NCI-H748 (cell line): Measurements from ENCODE around the gene ZNF831.

Source experiments
- DNase-seq: peaks from one replicate; lab custom pipeline; 2025; ENCODE audit not compliant: unreplicated experiment; lab: John Stamatoyannopoulos, UW

Gene ZNF831

DNA sequence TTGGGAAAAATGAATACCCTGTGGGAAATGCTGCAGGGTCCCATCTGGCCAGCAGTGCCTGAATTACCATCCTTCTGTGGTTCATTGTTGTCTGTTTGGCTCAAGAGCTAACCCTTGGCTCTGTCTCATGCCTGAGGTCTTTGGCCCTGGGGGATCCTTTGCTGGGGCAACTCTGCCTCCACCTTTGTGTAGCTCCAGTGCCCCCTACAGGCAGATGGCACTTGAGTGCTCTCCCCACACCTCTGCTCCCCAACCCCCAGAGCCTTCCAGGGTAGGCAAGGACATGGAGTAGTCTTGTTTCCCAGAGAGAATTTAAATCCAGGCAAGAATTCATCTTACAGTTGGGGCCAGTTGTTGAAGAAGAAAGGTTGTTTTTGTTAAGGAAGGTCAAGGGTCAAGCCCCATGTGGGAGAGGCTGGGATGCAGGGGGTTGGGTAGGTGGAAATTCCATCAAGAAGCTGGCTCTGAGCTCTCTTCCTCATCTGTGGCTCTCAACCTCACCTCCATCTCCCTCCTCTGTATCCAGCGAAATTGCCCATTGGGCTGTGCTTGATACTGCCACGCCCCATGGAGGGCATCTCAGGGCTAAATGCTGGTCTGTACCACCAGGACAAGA is 44.2 kb downstream of the ZNF831 start:
- DNase-seq: peak; percentile 54

GRCh38 chr20:59210186-59210585 is 46.6 kb downstream of the ZNF831 start:
- DNase-seq: no peak

GRCh38 chr20:59211208-59211765 is 47.7 kb downstream of the ZNF831 start:
- DNase-seq: no peak

- DNase-seq: no peak
These were observed 50.5 kb downstream of the ZNF831 start for GRCh38 chr20:59214073-59214472.

GRCh38 chr20:59214606-59215547 is 51.3 kb downstream of the ZNF831 start:
- no peak for DNase-seq

DNA sequence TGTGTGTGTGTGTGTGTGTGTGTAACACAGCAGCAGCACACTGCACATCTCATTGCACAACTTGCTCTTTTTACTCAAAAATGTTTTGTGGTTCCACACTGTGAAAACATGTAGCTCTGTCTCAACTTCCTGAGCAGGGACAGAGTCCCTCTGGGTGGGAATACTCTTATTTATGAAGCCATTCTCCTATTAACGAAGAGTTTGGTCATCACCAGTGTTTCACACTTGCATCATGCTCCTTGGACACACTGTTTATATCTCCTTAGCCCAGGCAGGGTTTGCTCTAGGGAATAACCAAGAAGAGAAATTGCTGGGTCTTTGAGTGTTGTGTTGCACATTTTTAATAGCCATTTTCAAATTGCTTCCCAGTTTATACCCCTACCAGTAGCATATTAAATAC is 53.6 kb downstream of the ZNF831 start:
- DNase-seq: no peak

- no peak for DNase-seq
These were observed 54.2 kb downstream of the ZNF831 start for GRCh38 chr20:59217794-59218280.

DNA sequence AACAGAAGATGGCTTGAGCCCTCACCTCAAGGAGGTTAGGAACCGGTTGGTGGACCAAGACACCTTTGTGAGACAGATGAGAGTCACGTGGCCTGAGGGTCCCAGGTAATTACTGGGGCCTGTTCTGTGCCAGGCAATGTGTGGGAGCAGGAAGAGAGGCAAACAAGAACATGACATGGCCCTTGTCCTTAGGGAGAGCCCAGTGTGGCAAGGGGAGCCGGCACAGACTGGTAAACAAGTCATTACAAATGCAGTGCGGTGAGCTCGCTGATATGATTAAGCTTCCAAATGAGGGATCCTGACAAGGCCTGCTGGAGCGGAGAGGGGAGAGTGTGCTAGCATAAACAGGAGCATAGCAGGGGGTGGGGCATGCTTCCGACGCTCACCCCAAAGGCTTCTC is 55.6 kb downstream of the ZNF831 start:
- no peak for DNase-seq

DNA sequence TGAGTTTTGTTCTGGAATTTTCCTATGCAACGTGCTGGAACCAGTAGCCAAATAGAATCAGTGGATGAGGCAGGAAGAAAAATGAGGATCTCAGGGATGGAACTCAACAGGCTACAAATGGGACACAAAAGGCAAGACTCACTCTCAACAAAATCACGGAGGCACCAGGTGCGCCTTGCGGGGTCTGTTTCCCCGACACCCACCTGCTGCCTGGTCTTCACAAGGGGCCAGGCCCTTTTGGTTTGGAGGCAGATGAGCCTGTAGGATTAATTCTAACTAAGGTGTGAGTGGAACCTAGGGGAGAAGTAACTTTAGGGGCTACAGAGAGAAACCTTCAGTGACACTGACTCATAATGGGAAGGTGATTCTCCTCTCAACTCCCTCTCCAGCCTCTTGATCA is 56.5 kb downstream of the ZNF831 start:
- DNase-seq: no peak

DNA sequence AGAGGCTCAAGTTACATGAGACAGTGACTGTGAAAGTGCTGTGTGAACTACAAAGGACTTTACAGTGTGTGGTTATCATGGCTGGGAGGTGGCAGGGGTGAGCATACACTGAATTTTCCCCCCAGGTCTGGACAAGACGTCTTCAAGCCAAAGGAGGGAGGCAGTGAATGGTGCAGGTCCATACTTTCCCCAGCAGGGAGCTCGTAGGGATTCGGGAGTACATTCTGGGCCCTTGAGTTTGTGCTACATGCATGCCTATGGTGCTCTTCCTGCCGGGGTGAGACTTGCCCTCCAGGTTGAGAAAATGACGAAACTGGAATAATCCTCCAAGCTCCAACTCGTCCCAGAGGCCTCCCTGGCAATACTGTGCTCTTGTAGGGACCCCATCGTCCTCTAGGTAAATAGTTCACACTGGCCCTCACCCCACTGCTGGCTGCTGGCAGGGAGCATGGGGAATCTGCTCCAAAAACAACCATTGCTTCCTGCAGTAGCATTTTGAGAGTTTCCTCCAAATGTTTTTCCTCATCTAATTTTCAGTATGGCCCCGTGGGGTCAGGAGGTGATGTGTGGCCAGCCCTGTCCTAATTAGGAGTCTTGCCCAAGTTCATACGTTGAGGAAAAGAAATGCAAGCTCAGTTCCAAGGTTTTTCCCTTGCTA is 57.6 kb downstream of the ZNF831 start:
- no peak for DNase-seq

DNA sequence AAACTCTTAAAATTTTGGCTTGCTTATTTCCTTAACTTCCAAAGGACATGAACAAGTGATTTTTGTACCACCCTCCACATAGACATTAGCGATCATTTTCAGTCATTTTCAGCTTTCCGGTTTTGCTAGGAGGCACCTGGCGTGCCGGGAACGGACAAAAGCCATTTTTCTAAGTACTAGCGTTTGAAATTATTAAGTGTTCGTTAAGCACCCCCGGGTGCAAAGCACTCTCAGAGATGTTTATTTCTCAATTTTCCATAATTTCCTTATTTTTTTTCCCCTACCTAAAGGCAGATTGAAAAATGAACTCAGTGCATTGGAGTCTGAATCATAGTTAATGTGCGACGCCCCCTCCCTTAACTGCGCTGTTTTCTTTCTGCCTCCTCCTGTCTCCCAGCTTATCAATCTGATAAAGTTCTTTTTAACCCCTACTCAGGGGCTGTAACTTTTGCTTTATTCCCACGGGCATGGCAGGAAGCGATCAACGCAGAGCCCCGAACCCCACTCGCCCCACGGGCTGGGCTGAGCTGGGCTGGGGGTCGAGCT is 58.2 kb downstream of the ZNF831 start:
- peak; percentile 38 for DNase-seq

- DNase-seq: peak; percentile 79
These were observed 58.9 kb downstream of the ZNF831 start for GRCh38 chr20:59222253-59223181.

- peak; percentile 37 for DNase-seq
These were observed 59.6 kb downstream of the ZNF831 start for GRCh38 chr20:59223182-59223601.

DNA sequence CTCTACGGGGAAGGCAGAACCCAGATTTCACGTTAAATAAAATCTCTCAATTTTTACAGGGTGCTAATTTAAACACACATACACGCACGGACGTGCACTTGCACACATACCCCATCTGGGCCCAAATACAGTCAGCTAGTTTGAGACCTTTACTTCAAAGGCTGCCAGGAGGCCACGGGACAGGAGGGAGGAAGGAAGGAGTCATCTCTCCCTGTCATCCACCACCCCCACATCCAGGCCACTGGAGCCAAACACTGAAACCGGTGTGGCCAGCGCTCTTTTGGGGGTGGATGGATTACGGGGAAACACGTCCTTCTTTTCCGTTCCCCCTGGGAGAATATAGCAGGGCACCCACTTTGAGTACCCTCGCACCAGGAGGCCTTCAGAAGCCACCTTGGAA is 60.1 kb downstream of the ZNF831 start:
- no peak for DNase-seq

- no peak for DNase-seq
These were observed 60.6 kb downstream of the ZNF831 start for GRCh38 chr20:59224236-59224635.

DNA sequence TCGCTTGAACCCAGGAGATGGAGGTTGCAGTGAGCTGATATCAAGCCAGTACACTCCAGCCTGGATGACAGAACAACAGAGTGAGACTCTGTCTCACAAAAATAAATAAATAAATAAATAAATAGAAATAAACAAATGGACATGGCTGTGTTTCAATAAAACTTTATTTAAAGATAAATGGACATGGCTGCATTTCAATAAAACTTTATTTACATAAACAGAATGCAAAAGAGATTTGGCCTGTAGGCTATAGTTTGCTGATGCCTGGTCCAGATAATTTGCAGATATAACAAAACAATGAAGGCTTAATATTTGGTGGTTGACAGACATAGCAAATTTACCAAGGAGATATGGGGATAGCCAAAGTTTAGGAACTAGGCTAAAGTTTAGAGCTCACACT is 66.8 kb downstream of the ZNF831 start:
- DNase-seq: no peak

GRCh38 chr20:59231124-59231804 is 67.6 kb downstream of the ZNF831 start:
- no peak for DNase-seq

- no peak for DNase-seq
These were observed 69.0 kb downstream of the ZNF831 start for GRCh38 chr20:59232618-59233017.

GRCh38 chr20:59235226-59235625 is 71.6 kb downstream of the ZNF831 start:
- no peak for DNase-seq
